HG03108 (cell line): Measurements from ENCODE around the gene TXN2.
"Not testable (repeated sequence)": the region's sequence is repeated elsewhere in the genome, so short reads cannot be mapped to it uniquely, and the experiment has no call there.

Experiments
- ATAC-seq: cut with Tn5 transposase; IDR thresholded peaks from one replicate; pipeline ENCODE4 v1.9.1; 2021; ENCODE audit warnings: moderate library complexity; ENCODE audit not compliant: unreplicated experiment

The TXN2 gene

GRCh38 chr22:36456464-36456845 lies 25.0 kb downstream of the TXN2 start:
- ATAC-seq, result no peak

GRCh38 chr22:36455571-36456463 lies 25.6 kb downstream of the TXN2 start:
- no peak for ATAC-seq

- ATAC-seq, result peak; percentile 50
Measured at GRCh38 chr22:36454916-36455570, 26.4 kb downstream of the TXN2 start.

- ATAC-seq, result no peak
Measured at GRCh38 chr22:36453855-36454378, 27.5 kb downstream of the TXN2 start.

GRCh38 chr22:36452978-36453607 lies 28.3 kb downstream of the TXN2 start:
- ATAC-seq, result not testable (repeated sequence)

- ATAC-seq, result no peak
Measured at GRCh38 chr22:36452250-36452977, 29.0 kb downstream of the TXN2 start.

- ATAC-seq, result not testable (repeated sequence)
Measured at GRCh38 chr22:36450923-36451322, 30.5 kb downstream of the TXN2 start.

GRCh38 chr22:36449596-36450175 lies 31.8 kb downstream of the TXN2 start:
- ATAC-seq, result no peak

- ATAC-seq, result no peak
Measured at GRCh38 chr22:36447632-36448031, 33.8 kb downstream of the TXN2 start.

- ATAC-seq, result no peak
Measured at GRCh38 chr22:36445158-36445668, 36.2 kb downstream of the TXN2 start.

GRCh38 chr22:36443198-36443770 lies 38.2 kb downstream of the TXN2 start:
- no peak for ATAC-seq

GRCh38 chr22:36442506-36443197 lies 38.8 kb downstream of the TXN2 start:
- no peak for ATAC-seq

GRCh38 chr22:36440429-36441002 lies 40.9 kb downstream of the TXN2 start:
- no peak for ATAC-seq

- no peak for ATAC-seq
Measured at GRCh38 chr22:36439481-36440271, 41.8 kb downstream of the TXN2 start.

GRCh38 chr22:36435516-36436415 lies 45.7 kb downstream of the TXN2 start:
- ATAC-seq, result peak; percentile 65

GRCh38 chr22:36433318-36434231 lies 47.9 kb downstream of the TXN2 start:
- no peak for ATAC-seq
